ENCODE measurements around the gene SRGAP2B. TPM values are rescaled to one million over a fixed set of nuclear protein-coding genes. Genes with fewer than 3 reads are reported as not detected.
"Not testable (repeated sequence)": the region's sequence is repeated elsewhere in the genome, so short reads cannot be mapped to it uniquely, and the experiment has no call there.

Gene SRGAP2B
- total and polyA plus RNA-seq, 2 of the 8 experiments (the other 6 are each of a cell fraction or from before 2014, with no cell fraction given): 4.9 to 39.5 TPM

DNA sequence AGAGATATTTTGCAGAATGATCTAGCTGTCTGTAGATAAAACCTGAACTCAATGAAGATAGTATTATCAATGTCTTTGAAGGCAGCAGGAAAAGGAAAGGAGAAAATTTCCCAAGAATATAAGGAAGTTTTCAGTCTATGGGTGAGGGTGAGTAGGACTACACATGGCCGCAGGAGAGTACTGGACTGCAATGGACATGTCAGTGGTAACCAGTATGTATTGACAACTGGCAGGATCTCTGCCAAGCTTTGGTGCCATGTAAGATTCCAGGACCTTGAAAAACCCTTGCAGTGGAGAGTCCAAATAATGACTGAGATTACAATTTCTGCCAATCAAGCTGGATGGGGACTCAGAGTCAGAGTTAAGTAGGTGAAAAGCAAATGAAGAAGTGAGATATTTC is 30.0 kb upstream of the SRGAP2B start:
- FAIRE-seq: not testable (repeated sequence)

DNA sequence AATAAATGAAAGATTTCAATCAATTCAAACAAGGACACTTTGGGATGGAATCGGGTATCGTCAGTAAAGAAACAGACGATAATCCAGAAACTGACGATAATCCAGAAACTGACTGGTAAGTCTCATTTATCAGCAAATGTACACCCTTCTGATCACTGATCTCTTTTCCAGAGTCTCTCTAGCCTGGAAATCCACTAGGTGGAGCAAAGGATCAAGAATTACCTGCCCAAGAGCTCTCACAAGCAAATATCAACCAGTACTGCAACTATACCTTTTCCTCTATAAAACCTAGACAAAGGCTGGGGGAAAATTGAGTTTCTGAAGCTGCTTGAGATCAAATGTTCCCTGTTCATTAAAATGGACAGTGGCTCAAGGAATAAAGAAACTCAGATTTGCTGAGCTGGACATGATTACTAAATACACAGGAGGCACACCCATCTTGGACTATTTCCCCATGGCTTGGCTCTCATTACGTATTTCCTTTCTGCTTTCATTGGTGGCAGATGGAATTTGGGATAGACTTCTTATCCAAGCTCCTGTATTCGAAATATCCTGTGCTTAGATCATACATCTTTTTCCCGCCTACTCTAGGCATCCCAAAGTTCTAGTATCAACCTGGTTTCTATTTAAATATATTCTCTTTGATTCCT is 29.0 kb upstream of the SRGAP2B start:
- H3K79me1 ChIP-seq (ENCODE audit: low read depth, low read length); H2BK20ac ChIP-seq (ENCODE audit: low read length); H3K56ac ChIP-seq (replicated peaks; ENCODE audit: insufficient read length, low read depth, low read length); H3K4me3 ChIP-seq (ENCODE audit: extremely low read depth in 1 of 4, insufficient read depth in 2 of 4, low read depth in 3 of 4, low read length in 4 of 4); H4K8ac ChIP-seq (ENCODE audit: extremely low read depth, insufficient read depth, low read length); H3K23me2 ChIP-seq (ENCODE audit: low read depth, low read length); H3K9me3 ChIP-seq (ENCODE audit: insufficient read depth in 2 of 2, low read depth in 1 of 2, low read length in 1 of 2); FAIRE-seq; H2BK12ac ChIP-seq (ENCODE audit: low read depth, low read length); H4K20me1 ChIP-seq (replicated peaks in 1 of 2; ENCODE audit: control insufficient read depth in 1 of 2, insufficient read depth in 2 of 2, low read length in 2 of 2); H3K14ac ChIP-seq (ENCODE audit: insufficient read length); H2AK5ac ChIP-seq (ENCODE audit: low read depth, low read length); H4K5ac ChIP-seq (ENCODE audit: insufficient read length, low read depth, low read length); H3K9ac ChIP-seq (replicated peaks in 1 of 4; ENCODE audit: extremely low read depth in 1 of 4, low read depth in 3 of 4, low read length in 3 of 4); H3K4ac ChIP-seq (replicated peaks; ENCODE audit: insufficient read length, low read depth, low read length); H2BK15ac ChIP-seq (ENCODE audit: low read length); POLR2A ChIA-PET (ENCODE audit: partially characterized antibody); H3K18ac ChIP-seq (ENCODE audit: extremely low read depth, low read length); H2AFZ ChIP-seq (ENCODE audit: low read length); H4K91ac ChIP-seq (replicated peaks; ENCODE audit: insufficient read length, low read length); H2BK5ac ChIP-seq (ENCODE audit: low read depth, low read length); H3K4me1 ChIP-seq (replicated peaks in 1 of 4; ENCODE audit: control insufficient read depth in 3 of 4, insufficient read depth in 4 of 4, low read length in 3 of 4); H3K27me3 ChIP-seq (replicated peaks in 1 of 4; ENCODE audit: control insufficient read depth in 3 of 4, extremely low read depth in 1 of 4, insufficient read depth in 3 of 4, low read length in 3 of 4); H3K23ac ChIP-seq (ENCODE audit: insufficient read length); H2BK120ac ChIP-seq (replicated peaks; ENCODE audit: low read depth, low read length); H3K79me2 ChIP-seq (ENCODE audit: control insufficient read depth in 1 of 2, insufficient read depth in 2 of 2, low read length in 2 of 2); CTCF ChIA-PET (ENCODE audit: partially characterized antibody); H3K4me2 ChIP-seq (ENCODE audit: insufficient read depth in 1 of 2, low read depth in 2 of 2, low read length in 2 of 2); DNase-seq (ENCODE audit: low read depth in 1 of 2, low spot score in 2 of 2); H3K27ac ChIP-seq (ENCODE audit: low read depth, low read length); H3K36me3 ChIP-seq (ENCODE audit: control insufficient read depth in 2 of 4, insufficient read depth in 4 of 4, low read length in 3 of 4): not testable (repeated sequence)
- no CpG with 5 or more reads among the region's 7 CpGs for WGBS, 2 experiments (ENCODE audit: extremely low coverage in 1 of 2, insufficient coverage in 1 of 2, insufficient read length in 1 of 2, insufficient replicate concordance in 2 of 2, low coverage in 1 of 2, low lambda C conversion rate in 2 of 2, missing lambda C conversion rate in 1 of 2)

More for the DNA sequence above, 30.0 kb upstream of the SRGAP2B start:
- H3K79me1 ChIP-seq (ENCODE audit: low read depth, low read length); H2AK5ac ChIP-seq (ENCODE audit: low read depth, low read length); H3K4me3 ChIP-seq (ENCODE audit: extremely low read depth in 1 of 4, insufficient read depth in 2 of 4, low read depth in 3 of 4, low read length in 4 of 4); H2BK12ac ChIP-seq (ENCODE audit: low read depth, low read length); H2BK15ac ChIP-seq (ENCODE audit: low read length); H3K27ac ChIP-seq (ENCODE audit: low read depth, low read length); H3K9ac ChIP-seq (replicated peaks in 1 of 4; ENCODE audit: extremely low read depth in 1 of 4, low read depth in 3 of 4, low read length in 3 of 4); H2BK5ac ChIP-seq (ENCODE audit: low read depth, low read length); CTCF ChIA-PET (ENCODE audit: partially characterized antibody); H3K9me3 ChIP-seq (ENCODE audit: insufficient read depth in 2 of 2, low read depth in 1 of 2, low read length in 1 of 2); H3K23me2 ChIP-seq (ENCODE audit: low read depth, low read length); H3K4me1 ChIP-seq (replicated peaks in 1 of 4; ENCODE audit: control insufficient read depth in 3 of 4, insufficient read depth in 4 of 4, low read length in 3 of 4); H2AFZ ChIP-seq (ENCODE audit: low read length); H3K23ac ChIP-seq (ENCODE audit: insufficient read length); H3K14ac ChIP-seq (ENCODE audit: insufficient read length); H3K79me2 ChIP-seq (ENCODE audit: control insufficient read depth in 1 of 2, insufficient read depth in 2 of 2, low read length in 2 of 2); H3K4ac ChIP-seq (replicated peaks; ENCODE audit: insufficient read length, low read depth, low read length); H4K5ac ChIP-seq (ENCODE audit: insufficient read length, low read depth, low read length); H4K91ac ChIP-seq (replicated peaks; ENCODE audit: insufficient read length, low read length); POLR2A ChIA-PET (ENCODE audit: partially characterized antibody); H3K56ac ChIP-seq (replicated peaks; ENCODE audit: insufficient read length, low read depth, low read length); H4K20me1 ChIP-seq (replicated peaks in 1 of 2; ENCODE audit: control insufficient read depth in 1 of 2, insufficient read depth in 2 of 2, low read length in 2 of 2); H2BK20ac ChIP-seq (ENCODE audit: low read length); H3K18ac ChIP-seq (ENCODE audit: extremely low read depth, low read length); H4K8ac ChIP-seq (ENCODE audit: extremely low read depth, insufficient read depth, low read length); DNase-seq (ENCODE audit: low read depth in 1 of 2, low spot score in 2 of 2); H3K36me3 ChIP-seq (ENCODE audit: control insufficient read depth in 2 of 4, insufficient read depth in 4 of 4, low read length in 3 of 4); H3K4me2 ChIP-seq (ENCODE audit: insufficient read depth in 1 of 2, low read depth in 2 of 2, low read length in 2 of 2); H3K27me3 ChIP-seq (replicated peaks in 1 of 4; ENCODE audit: control insufficient read depth in 3 of 4, extremely low read depth in 1 of 4, insufficient read depth in 3 of 4, low read length in 3 of 4); H2BK120ac ChIP-seq (replicated peaks; ENCODE audit: low read depth, low read length): not testable (repeated sequence)
- WGBS, 2 experiments (ENCODE audit: extremely low coverage in 1 of 2, insufficient coverage in 1 of 2, insufficient read length in 1 of 2, insufficient replicate concordance in 2 of 2, low coverage in 1 of 2, low lambda C conversion rate in 2 of 2, missing lambda C conversion rate in 1 of 2): no CpG with 5 or more reads among the region's 1 CpG
